LNCAP (cell line): ENCODE measurements around the gene FLT3LG.

Source experiments
- CTCF ChIP-seq: fragments of 450-650 bp; IDR thresholded peaks from 2 replicates; pipeline ENCODE4 v1.5.1; 2017; ENCODE audit warnings: mild to moderate bottlenecking

Gene FLT3LG

DNA sequence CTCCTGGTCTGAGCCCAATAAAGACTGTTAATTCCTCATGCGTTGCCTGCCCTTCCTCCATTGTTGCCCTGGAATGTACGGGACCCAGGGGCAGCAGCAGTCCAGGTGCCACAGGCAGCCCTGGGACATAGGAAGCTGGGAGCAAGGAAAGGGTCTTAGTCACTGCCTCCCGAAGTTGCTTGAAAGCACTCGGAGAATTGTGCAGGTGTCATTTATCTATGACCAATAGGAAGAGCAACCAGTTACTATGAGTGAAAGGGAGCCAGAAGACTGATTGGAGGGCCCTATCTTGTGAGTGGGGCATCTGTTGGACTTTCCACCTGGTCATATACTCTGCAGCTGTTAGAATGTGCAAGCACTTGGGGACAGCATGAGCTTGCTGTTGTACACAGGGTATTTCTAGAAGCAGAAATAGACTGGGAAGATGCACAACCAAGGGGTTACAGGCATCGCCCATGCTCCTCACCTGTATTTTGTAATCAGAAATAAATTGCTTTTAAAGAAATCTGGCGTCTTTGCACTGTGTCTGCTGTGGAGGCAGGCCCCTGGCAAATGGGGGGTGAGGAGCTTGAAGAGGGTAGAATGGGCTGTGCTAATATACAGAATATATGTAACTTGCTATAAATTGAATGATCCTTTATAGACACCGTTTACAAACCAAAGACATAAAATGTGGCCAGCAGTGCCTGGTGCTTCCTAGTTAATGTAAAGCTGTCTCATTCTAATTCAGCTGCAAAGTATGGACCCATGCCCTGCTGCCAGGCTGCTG lies 18.0 kb downstream of the FLT3LG start:
- no peak for TF ChIP-seq CTCF

- no peak for TF ChIP-seq CTCF
These were observed 18.8 kb downstream of the FLT3LG start for GRCh38 chr19:49492573-49493405.

DNA sequence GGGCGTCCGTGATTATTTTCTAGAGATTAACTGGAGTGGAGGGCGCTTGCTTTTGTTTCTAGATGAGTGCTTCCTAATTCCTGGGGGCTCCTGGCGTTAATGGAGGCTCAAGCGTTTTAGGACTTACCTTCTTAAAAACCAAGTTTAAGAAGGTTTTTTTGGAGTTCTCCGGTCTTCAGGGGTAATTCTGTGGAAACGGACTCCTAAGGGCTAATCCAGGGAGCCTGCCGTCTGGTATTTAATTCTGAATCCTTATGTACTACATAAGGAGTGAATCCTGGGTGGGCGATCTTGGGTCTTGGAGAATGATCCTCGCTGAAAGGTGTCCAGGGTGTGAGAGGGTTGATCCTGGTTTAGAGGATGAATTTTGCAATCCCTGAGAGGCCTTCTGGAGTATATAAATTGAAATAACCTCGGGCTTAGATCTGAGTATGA lies 22.6 kb downstream of the FLT3LG start:
- TF ChIP-seq CTCF = no peak

- TF ChIP-seq CTCF = no peak
These were observed 23.2 kb downstream of the FLT3LG start for GRCh38 chr19:49497047-49497788.

DNA sequence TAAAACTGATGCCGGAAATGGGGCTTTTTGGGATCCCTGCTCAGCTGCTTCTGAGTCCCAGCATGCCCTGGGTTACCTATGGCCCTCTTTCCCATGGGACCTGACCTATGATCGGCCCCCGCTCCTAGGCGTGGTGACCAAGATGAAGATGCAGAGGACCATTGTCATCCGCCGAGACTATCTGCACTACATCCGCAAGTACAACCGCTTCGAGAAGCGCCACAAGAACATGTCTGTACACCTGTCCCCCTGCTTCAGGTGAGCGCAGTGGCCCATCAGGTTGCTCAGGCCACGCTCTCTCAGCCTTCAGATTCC lies 23.7 kb downstream of the FLT3LG start:
- TF ChIP-seq CTCF = no peak

- TF ChIP-seq CTCF = no peak
These were observed 24.5 kb downstream of the FLT3LG start for GRCh38 chr19:49498475-49498874.

DNA sequence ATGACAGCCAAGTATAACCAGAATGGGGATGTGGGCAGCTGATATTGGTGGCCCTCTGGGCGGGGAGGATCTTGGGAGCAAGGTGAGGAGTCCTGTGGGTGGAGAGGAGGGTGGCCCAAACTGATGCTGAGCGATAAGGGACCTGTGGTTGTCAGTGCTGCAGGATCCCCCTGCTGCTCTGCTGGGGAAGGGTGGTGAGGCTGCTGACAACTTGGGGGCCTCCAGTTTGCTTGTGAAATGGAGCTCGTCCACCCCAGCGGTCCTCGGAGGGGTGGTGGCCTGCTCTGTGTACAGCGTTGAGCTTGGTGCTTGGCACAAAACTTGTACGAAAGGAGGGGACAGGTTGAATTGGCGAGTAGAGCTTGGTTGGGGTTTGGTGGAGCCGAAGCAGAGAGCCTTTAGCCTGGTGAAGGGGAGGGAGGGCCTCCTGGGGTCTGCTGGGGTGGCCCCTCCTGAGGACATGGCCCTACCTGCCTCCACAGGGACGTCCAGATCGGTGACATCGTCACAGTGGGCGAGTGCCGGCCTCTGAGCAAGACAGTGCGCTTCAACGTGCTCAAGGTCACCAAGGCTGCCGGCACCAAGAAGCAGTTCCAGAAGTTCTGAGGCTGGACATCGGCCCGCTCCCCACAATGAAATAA lies 25.1 kb downstream of the FLT3LG start:
- no peak for TF ChIP-seq CTCF
